Endodermal cell (in vitro differentiated cells): ENCODE measurements around the gene GABRR2. TPM values are rescaled to one million over a fixed set of nuclear protein-coding genes. Genes with fewer than 3 reads are reported as not detected.
"Not testable (repeated sequence)": the region's sequence is repeated elsewhere in the genome, so short reads cannot be mapped to it uniquely, and the experiment has no call there.

Experiments
- DNase-seq: peaks from one replicate; pipeline ENCODE4 v3.0.0-alpha.2; 2017
- H3K27ac ChIP-seq: 2 replicates; pipeline ENCODE4 v1.5.1; 2013; ENCODE audit warnings: mild to moderate bottlenecking, low read depth, low read length, moderate library complexity
- H3K27me3 ChIP-seq: 2 replicates; pipeline ENCODE4 v1.6.1; 2013; ENCODE audit warnings: mild to moderate bottlenecking, low read length, moderate library complexity; ENCODE audit not compliant: insufficient read depth, control insufficient read depth, poor library complexity, severe bottlenecking
- H3K36me3 ChIP-seq: 2 replicates; pipeline ENCODE4 v1.7.0; 2013; ENCODE audit warnings: mild to moderate bottlenecking, low read length, moderate library complexity; ENCODE audit not compliant: control insufficient read depth, insufficient read depth
- H3K4me1 ChIP-seq: one replicate; pipeline ENCODE4 v1.7.0; 2013; ENCODE audit warnings: low read length; ENCODE audit not compliant: control insufficient read depth, insufficient read depth
- H3K4me3 ChIP-seq: 2 replicates; pipeline ENCODE4 v1.5.1; 2013; ENCODE audit warnings: mild to moderate bottlenecking, low read length, moderate library complexity
- H3K9ac ChIP-seq: 2 replicates; pipeline ENCODE4 v1.6.1; 2013; ENCODE audit warnings: mild to moderate bottlenecking, low read length, moderate library complexity; ENCODE audit not compliant: poor library complexity, severe bottlenecking; ENCODE audit errors: extremely low read depth
- H3K9me3 ChIP-seq: 2 replicates; pipeline ENCODE4 v1.6.1; 2013; ENCODE audit warnings: mild to moderate bottlenecking, low read length, moderate library complexity; ENCODE audit not compliant: control insufficient read depth
- H3K27ac Mint-ChIP-seq: 2 replicates; pipeline ENCODE4 v1.8.0; 2020; ENCODE audit warnings: mixed read lengths
- H3K27me3 Mint-ChIP-seq: 2 replicates; pipeline ENCODE4 v1.8.0; 2021; ENCODE audit warnings: mild to moderate bottlenecking, mixed read lengths; ENCODE audit not compliant: insufficient read depth
- H3K36me3 Mint-ChIP-seq: 2 replicates; pipeline ENCODE4 v1.8.0; 2020; ENCODE audit warnings: low read depth, mixed read lengths
- H3K4me1 Mint-ChIP-seq: 2 replicates; pipeline ENCODE4 v1.8.0; 2020; ENCODE audit warnings: mixed read lengths
- H3K4me3 Mint-ChIP-seq: 2 replicates; pipeline ENCODE4 v1.8.0; 2020; ENCODE audit warnings: mild to moderate bottlenecking, moderate library complexity, mixed read lengths
- H3K9me3 Mint-ChIP-seq: 2 replicates; pipeline ENCODE4 v1.8.0; 2020; ENCODE audit warnings: mild to moderate bottlenecking, mixed read lengths
- WGBS, 2 experiments: methylation state at CpG; one replicate each; pipeline versions ENCODE4 v1.1.5 to v1.1.7; 2013; ENCODE audit warnings: missing lambda C conversion rate in 2 of 2, mixed read lengths in 1 of 2; ENCODE audit not compliant: insufficient coverage in 1 of 2, insufficient read length in 1 of 2; 5-methylcytosine and 5-hydroxymethylcytosine counted together
- total RNA-seq, 2 donors: library from RNA; stranded (reverse); fragmentation: NEBNext Ultra II Directional in 1 of 2; extraction: Animal tissue kit (Norgen Biotek cat#: 25700) in 1 of 2; gene quantifications; 2 replicates in 1 of 2; 3 replicates in 1 of 2; pipeline ENCODE4 v1.2.1, GENCODE V29; 2021
- TF ChIP-seq, protein P1 (sequence below): fragments of 200-600 bp; sonication (generic); conservative IDR thresholded peaks from 2 replicates; pipeline ENCODE4 v1.5.0; 2021; ENCODE audit warnings: antibody characterized with exemption, mild to moderate bottlenecking

Gene GABRR2
- total RNA-seq, 2 donors from 2014 or later = 0.15 to 0.27 TPM

DNA sequence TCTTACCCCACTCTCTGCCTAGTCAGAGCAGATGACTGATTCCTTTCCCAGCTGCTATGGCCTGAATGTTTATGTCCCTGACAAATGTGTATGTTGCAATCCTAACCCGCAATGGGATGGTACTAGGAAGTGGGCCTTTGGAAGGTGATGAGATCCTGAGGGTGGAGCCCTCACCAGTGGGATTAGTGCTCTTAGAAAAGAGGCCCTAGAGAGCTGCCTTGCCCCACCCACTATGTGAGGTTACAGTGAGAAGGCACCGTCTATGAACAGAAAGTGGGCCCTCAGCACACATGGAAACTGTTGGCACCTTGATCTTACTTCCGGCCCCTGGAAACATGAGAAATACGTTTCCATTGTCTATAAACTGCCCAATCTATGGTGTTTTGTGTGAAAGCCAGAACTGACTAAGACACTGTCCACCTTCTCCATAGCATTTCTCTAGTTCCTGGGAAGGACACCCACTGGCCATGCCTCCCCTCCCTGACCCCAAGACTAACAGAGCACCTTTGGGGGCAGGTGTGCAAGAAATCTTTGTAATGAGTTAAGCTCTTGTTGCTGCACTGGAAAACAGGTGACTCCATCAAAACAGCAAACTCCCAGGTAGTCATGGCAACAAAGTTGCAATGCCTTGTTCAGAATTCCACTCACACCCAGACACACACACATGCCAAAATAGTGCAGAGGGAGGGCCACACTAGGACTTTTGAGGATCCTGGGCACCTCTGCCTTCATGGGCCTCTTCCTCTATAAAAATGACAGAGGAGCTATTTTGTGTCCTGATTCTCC, 16.2 kb downstream of the GABRR2 start:
- no peaks in the 10 kb centered on the region for H3K27me3 Mint-ChIP-seq
- no peak overlapping the region for H3K27ac Mint-ChIP-seq
- no peak overlapping the region for H3K9ac ChIP-seq
- no peaks in the 10 kb centered on the region for H3K27me3 ChIP-seq
- no peaks in the 10 kb centered on the region for H3K9me3 ChIP-seq
- no peaks in the 10 kb centered on the region for H3K9me3 Mint-ChIP-seq
- no peak overlapping the region for H3K27ac ChIP-seq
- H3K4me3 Mint-ChIP-seq = no peak overlapping the region
- TF ChIP-seq, protein P1, sequence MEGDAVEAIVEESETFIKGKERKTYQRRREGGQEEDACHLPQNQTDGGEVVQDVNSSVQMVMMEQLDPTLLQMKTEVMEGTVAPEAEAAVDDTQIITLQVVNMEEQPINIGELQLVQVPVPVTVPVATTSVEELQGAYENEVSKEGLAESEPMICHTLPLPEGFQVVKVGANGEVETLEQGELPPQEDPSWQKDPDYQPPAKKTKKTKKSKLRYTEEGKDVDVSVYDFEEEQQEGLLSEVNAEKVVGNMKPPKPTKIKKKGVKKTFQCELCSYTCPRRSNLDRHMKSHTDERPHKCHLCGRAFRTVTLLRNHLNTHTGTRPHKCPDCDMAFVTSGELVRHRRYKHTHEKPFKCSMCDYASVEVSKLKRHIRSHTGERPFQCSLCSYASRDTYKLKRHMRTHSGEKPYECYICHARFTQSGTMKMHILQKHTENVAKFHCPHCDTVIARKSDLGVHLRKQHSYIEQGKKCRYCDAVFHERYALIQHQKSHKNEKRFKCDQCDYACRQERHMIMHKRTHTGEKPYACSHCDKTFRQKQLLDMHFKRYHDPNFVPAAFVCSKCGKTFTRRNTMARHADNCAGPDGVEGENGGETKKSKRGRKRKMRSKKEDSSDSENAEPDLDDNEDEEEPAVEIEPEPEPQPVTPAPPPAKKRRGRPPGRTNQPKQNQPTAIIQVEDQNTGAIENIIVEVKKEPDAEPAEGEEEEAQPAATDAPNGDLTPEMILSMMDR = no peak
- H3K4me1 ChIP-seq = no peaks in the 10 kb centered on the region
- H3K36me3 ChIP-seq = no peaks in the 10 kb centered on the region
- no peak overlapping the region for H3K4me3 ChIP-seq
- no peak for DNase-seq
- H3K4me1 Mint-ChIP-seq = no peaks in the 10 kb centered on the region
- WGBS, 2 experiments = 82 to 85% methylated on average over 4 of the region's 4 CpGs
- H3K36me3 Mint-ChIP-seq = no peaks in the 10 kb centered on the region

GRCh38 chr6:89297695-89298351, 17.3 kb downstream of the GABRR2 start:
- no peaks in the 10 kb centered on the region for H3K36me3 ChIP-seq
- Mint-ChIP-seq H3K27ac (no peak overlapping the region), H3K4me3 (no peak overlapping the region), H3K4me1 (no peaks in the 10 kb centered on the region), H3K27me3 (no peaks in the 10 kb centered on the region), H3K9me3 (no peaks in the 10 kb centered on the region), H3K36me3 (no peaks in the 10 kb centered on the region)
- H3K9ac ChIP-seq = no peak overlapping the region
- no peaks in the 10 kb centered on the region for H3K9me3 ChIP-seq
- no peak overlapping the region for H3K27ac ChIP-seq
- DNase-seq = no peak
- no peak overlapping the region for H3K4me3 ChIP-seq
- WGBS, 2 experiments = 77 to 83% methylated on average over 5 to 12 of the region's 12 CpGs
- H3K27me3 ChIP-seq = no peaks in the 10 kb centered on the region
- no peaks in the 10 kb centered on the region for H3K4me1 ChIP-seq
- TF ChIP-seq, protein P1 = no peak

GRCh38 chr6:89295981-89296380, 19.1 kb downstream of the GABRR2 start:
- Histone ChIP-seq H3K27me3 (no peaks in the 10 kb centered on the region), H3K4me3 (no peak overlapping the region), H3K4me1 (no peaks in the 10 kb centered on the region), H3K9me3 (no peaks in the 10 kb centered on the region), H3K9ac (no peak overlapping the region), H3K36me3 (no peaks in the 10 kb centered on the region), H3K27ac (no peak overlapping the region)
- Mint-ChIP-seq H3K4me1 (no peaks in the 10 kb centered on the region), H3K36me3 (no peaks in the 10 kb centered on the region), H3K4me3 (no peak overlapping the region), H3K27ac (no peak overlapping the region), H3K9me3 (no peaks in the 10 kb centered on the region), H3K27me3 (peaks cover 5% of the 10 kb centered on the region)
- no peak for DNase-seq
- TF ChIP-seq, protein P1 = no peak
- WGBS, 2 experiments = 98% methylated on average over 2 of the region's 2 CpGs; no CpG with 5 or more reads in 1 of the 2 experiments

DNA sequence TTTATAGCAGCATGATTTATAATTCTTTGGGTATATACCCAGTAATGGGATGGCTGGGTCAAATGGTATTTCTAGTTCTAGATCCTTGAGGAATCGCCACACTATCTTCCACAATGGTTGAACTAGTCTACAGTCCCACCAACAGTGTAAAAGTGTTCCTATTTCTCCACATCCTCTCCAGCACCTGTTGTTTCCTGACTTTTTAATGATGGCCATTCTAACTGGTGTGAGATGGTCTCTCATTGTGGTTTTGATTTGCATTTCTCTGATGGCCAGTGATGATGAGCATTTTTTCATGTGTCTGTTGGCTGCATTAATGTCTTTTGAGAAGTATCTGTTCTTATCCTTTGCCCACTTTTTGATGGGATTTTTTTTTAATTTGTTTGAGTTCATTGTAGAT, 20.0 kb downstream of the GABRR2 start:
- not testable (repeated sequence) for H3K9ac ChIP-seq, DNase-seq, H3K4me3 ChIP-seq, H3K4me3 Mint-ChIP-seq, H3K4me1 ChIP-seq, H3K27me3 ChIP-seq, H3K36me3 ChIP-seq, H3K27ac ChIP-seq, H3K36me3 Mint-ChIP-seq, H3K4me1 Mint-ChIP-seq, H3K9me3 ChIP-seq, H3K9me3 Mint-ChIP-seq, H3K27ac Mint-ChIP-seq
- peaks cover 10% of the 10 kb centered on the region for H3K27me3 Mint-ChIP-seq
- WGBS, 2 experiments = no CpG with 5 or more reads among the region's 1 CpG
